GM19023 (cell line): ENCODE results near the gene LDLR.
"Not testable (repeated sequence)": the region's sequence is repeated elsewhere in the genome, so short reads cannot be mapped to it uniquely, and the experiment has no call there.

Source experiments
- ATAC-seq: cut with Tn5 transposase; IDR thresholded peaks from one replicate; pipeline ENCODE4 v1.9.1; 2021; ENCODE audit warnings: mild to moderate bottlenecking, moderate library complexity; ENCODE audit not compliant: unreplicated experiment

The LDLR gene

DNA sequence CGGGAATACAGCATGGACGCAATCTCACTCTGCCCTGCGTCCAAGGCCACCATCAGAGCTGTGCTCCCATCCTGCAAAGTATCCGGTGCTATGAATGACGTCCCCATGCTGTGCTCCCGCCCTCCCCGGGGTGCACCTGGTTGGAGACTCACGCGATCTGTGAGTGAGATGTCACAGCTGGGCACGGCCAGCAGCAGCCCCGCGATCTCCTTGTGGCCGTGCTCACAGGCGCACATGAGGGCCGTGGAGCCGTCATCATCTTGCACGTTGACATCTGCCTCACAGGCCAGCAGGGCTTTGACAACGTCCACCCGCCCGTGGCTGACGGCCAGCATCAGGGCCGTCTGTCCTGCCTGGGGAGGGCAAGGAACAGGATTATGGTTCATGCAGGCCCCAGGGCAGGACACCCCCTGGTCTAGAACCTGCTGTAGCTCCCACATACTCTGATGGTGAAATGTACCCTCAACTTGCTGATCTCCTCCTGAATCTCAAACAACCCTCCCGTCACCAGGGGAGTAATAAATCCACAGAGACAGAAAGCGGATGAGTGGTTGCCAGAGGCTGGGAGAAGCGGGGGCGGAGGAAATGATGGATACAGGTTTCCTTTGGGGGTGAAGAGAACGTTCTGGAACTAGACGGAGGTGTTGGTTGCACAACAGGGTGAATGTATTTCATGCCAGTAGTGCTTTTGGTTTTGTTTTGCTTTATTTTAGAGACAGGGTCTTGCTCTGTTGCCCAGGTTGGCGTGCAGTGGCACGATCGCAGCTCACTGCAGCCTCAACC, 80.8 kb downstream of the LDLR start:
- no peak for ATAC-seq

DNA sequence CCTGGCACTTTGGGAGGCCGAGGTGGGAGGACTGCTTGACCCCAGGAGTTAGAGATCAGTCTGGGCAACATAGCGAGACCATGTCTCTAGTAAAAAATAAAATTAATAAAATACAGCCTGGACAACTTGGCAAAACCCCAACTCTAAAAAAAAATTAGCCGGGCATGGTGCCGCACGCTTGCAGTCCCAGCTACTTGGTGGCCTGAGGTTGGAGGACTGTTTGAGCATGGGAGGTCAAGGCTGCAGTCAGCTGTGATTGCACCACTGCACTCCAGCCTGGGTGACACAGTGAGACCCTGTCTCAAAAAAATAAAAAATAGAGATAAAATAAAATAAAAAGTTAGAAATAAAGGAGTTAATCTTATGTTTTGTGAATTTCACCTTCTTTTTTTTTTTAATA, 81.9 kb downstream of the LDLR start:
- ATAC-seq: no peak

DNA sequence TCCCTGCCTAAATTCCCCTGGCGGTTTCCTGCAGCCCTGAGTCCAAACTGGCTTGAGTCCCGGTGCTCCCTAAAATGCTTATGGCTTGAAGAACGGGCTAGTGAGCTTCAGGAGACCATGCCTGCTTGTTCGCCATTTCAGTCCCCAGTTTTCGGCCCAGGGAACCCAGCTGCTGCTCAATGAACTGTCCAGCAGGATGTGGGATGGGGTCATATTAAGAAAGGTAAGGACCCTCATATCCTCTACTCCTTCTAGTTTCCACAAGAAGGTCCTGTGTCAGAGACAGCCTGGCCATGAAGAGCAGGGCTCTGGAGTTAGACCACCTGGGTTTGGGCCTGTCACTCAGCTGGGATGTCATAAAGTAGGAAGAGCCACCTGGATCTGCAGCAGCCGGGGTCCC, 83.3 kb downstream of the LDLR start:
- no peak for ATAC-seq

DNA sequence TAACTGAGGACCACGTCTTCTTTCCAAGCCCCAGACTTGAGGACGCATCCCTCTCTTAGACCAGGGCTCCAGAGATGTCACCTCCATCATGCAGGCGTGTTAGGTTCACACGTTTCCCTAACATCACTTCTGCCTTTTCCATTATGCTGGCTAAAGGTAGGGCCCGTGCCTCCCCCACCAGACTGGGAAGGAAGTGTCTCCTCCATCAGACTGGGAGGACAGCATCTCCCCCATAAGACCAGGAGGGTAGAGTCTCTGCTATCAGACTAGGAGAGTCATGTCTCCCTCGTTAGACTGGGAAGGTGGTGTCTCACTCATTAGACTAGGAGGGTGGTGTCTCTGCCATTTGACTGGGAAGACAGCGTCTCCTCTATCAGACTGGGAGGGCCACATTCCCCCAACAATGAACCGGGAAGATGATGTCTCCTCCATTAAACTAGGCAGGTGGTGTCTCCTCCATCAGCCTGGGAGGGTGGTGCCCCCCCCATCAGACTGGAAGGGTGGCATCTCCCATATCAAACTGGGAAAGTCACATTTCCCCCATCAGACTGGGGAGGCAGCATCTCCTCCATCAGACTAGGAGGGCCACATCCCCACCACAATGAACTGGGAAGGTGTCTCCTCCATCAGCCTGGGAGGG, 84.4 kb downstream of the LDLR start:
- no peak for ATAC-seq

DNA sequence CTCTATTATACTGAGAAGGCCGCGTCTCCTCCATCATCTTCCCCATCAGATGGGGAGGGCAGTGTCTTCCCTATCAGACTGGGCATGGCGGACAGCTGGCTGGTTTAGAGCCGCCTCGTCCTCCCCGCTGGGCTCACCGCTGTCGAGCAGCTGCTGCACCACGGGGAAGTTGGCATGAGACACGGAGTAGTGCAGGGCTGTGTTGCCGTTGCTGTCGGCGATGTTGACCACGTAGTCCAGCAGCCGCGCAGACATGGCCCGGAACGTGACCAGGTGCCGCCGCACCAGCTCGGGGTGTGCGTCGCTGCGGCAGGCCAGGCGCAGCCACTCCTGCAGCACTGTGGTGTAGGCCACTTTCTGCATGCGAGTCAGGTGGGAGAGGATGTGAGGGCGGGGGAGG, 85.1 kb downstream of the LDLR start:
- ATAC-seq: no peak

DNA sequence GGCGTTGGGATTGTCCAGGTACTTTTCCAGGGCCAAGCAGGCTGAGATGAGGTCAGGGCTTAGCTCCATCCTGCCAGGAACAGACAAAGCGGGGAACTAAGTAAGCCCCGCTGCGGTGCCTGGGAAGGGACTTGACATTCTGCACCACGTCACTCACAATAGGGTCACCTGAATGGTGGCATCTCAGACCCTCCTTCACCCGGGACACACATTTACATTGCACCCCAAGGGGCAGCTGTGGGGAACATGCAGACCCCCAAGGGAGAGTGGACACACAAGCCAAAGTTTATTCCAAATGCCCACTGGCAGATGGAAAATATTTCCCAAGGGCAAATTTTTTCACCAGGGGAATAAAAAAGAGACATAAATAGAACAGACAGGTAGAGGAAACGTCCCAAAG, 86.7 kb downstream of the LDLR start:
- no peak for ATAC-seq

DNA sequence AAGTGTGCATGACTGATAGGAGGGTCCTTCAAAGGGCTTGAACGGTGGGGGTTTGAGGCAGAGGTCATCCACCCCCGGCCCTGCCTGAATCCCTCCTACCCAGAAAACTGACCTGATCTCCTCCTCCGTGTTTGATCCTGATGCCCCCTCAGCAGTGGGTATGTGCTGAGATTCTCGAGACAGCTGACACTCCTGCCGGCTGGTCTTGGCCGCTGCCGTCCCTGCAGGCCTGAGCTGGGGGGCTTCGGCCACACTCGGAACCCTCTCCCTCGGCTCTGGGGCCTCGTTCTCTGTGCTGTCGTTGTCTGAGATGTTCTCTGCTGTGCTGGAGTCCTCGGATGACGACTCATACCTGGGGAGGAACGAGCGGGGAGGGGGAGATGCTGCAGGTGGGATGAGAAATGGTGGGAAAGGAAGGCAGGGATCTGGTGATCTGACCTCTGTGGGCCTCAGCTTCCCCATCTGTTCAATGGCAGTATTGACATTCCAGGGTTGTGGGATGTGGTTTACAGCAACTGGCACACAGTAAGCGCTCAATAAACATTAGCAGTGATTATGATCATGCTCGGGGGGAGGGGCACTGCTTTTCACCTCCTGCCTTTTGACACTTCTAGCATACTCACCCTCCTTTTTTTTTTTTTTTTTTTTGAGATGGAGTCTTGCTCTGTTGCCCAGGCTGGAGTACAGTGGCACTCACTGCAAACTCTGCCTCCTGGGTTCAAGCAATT, 87.4 kb downstream of the LDLR start:
- no peak for ATAC-seq

DNA sequence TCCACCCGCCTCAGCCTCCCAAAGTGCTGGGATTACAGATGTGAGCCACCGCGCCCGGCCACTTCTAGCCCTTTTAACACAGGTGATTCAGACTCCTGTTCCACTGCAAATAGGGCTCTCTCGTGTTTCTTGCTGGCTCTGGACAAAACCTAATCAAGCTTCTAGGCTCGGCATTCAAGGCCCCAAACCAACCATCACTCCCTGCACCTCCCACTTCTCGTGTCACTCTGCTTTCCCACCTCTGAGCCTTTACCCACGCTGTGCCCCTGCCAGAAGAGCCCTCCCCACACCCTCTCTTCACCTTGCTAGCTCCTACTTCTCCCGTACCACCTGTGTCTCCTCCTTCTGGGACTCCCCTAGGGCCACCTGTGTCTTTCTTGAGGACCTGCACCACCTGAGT, 88.3 kb downstream of the LDLR start:
- no peak for ATAC-seq

DNA sequence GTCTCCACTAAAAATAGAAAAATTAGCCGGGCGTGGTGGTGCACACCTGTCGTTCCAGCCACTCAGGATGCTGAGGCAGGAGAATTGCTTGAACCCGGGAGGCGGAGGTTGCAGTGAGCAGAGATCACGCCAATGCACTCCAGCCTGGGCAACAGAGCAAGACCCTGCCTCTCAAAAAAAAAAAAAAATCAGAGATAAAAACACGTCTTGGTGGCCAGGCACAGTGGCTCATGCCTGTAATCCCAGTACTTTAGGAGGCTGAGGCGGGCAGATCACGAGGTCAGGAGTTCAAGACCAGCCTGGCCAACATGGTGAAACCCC, 89.8 kb downstream of the LDLR start:
- not testable (repeated sequence) for ATAC-seq

DNA sequence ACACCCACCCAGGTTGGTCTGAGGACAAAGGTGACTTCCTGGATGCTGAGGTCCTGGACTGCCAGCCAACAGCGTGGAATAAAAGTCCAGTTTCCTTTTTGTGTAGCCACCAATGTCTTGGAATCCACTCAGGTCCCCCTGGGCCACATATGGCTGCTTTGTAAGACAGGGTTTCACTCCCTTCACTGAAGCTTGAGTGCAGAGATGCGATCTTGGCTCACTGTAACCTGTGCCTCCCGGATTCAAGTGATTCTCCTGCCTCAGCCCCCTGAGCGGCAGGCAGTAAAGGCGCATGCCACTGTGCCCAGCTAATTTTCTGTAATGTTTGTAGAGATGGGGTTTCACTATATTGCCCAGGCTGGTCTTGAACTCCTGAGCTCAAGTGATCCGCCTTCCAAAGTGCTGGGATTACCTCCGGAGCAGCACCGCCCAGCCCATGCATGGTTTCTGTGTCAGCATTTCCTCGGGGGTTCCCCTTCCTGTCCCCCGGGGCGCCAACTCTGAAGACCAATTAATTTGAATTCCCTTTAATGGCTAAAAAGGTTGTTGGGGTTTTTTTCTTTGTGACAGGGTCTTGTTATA, 90.5 kb downstream of the LDLR start:
- ATAC-seq: no peak

DNA sequence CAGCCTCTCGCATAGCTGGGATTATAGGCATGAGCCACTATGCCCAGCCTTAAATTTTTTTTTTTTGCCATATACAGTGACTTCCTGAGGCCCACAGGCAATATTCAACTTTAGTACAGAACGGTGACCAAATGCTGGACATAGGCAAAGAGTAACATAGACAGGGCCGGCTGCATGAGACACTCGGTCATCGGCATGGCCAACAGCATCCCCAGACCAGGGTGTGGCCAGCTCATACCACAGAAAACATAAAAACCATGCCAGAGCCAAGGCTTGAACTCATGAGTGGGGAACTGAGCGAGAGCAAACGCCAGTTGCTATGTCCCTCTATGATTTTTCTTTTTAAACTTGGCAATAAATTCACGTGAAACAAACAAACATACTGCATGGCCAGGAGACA, 91.1 kb downstream of the LDLR start:
- ATAC-seq: no peak

DNA sequence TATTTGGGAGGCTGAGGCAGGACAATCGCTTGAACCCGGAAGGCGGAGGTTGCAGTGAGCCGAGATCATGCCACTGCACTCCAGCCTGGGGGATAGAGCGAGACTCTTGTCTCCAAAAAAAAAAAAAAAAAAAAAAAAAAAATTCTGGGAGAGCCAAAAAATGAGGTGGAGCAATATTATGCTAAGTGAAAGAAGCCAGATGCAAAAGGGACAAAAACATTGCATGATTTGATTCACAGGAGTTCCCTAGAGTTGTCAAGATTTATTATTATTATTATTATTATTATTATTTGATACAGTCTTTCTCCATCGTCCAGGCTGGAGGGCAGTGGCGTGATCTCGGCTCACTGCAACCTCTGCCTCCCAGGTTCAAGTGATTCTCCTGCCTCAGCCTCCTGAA, 91.7 kb downstream of the LDLR start:
- not testable (repeated sequence) for ATAC-seq

DNA sequence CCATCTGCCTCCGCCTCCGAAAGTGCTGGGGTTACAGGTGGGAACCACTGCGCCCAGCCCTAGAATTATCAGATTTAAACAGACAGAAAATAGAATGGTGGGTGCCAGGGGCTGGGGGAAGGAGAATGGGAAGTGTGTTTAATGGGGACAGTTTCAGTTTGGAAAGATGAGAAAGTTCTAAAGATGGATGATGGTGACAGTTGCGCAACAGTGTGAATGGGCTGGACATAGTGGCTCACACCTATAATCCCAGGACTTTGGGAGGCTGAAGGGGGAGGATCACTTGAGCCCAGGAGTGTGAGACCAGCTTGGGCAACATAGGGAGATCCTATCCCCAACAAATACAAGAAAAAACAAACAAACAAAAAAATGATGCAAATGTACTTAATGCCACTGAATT, 92.2 kb downstream of the LDLR start:
- ATAC-seq: no peak
